EH (cell line): Measurements from ENCODE around the gene NCEH1.
A peak's percentile ranks its signal among the peaks of the same experiment; 100 is the strongest.
"Not testable (repeated sequence)": the region's sequence is repeated elsewhere in the genome, so short reads cannot be mapped to it uniquely, and the experiment has no call there.

ENCODE experiments used
- DNase-seq: peaks from one replicate; pipeline ENCODE4 v3.0.0-alpha.2; 2015; ENCODE audit warnings: low read depth

The NCEH1 gene

GRCh38 chr3:172675441-172676193 is 35.2 kb downstream of the NCEH1 start:
- peak; percentile 62 for DNase-seq

DNA sequence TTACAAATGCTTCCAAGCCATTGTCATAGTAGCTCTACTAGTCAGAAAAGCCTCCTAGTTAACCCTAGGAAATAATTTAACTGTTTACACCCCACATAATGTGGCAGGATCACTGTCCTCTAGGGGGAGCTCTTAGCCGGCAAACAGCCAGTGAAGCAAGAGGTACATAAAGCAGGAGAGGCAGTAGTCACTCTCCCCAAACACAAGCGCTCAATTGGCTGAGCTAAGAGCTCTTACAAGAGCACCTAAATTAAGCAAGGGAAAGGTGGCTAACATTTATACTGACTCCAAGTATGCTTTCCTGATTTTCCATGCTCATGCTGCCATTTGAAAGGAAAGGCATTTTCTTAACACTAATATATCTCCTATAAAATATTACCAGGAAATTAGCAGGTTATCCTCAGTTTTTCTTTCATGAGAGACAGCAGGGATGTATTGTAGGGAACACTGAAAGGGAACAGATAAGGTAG is 37.6 kb downstream of the NCEH1 start:
- peak; percentile 80 for DNase-seq

- DNase-seq: peak; percentile 46
These were observed 41.8 kb downstream of the NCEH1 start for GRCh38 chr3:172669021-172669420.

DNA sequence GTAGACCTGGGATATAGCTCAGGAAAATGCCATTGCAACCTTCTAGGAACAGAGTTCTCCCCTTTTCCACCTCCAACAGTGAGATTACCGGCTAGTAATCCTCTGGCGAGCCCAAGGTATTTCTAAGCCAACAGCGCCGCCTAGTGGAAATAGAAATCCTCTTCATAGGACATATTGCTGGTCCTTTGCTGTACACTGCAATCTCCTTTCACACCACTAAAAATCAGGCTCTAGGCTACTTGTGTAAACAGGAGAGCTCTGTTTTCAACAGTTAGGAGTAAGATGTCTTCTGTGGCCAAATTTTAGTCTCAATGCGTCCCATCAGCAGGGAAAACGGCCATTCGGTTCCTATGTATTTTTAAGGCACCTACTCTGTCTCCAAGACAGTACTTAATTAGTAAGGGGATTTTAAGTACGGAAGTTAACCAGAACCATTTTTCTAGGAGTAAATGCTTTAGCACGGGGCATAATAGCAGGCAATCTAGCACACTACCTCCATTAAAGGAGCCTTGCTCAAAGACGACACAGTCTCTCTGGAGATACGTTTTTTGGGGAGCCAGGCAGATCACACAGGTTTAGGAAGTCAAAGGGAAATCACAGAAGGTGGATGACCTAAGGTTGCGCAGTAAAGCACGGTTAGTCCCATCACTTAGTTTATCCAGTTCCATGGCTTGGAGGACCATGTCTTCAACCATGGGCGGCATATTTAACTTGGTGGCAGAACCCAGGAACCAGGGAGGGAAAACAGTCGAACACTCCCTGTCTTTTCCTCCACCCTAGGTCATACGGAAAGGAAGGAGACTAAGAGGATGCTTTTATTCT is 43.8 kb downstream of the NCEH1 start:
- peak; percentile 85 for DNase-seq

DNA sequence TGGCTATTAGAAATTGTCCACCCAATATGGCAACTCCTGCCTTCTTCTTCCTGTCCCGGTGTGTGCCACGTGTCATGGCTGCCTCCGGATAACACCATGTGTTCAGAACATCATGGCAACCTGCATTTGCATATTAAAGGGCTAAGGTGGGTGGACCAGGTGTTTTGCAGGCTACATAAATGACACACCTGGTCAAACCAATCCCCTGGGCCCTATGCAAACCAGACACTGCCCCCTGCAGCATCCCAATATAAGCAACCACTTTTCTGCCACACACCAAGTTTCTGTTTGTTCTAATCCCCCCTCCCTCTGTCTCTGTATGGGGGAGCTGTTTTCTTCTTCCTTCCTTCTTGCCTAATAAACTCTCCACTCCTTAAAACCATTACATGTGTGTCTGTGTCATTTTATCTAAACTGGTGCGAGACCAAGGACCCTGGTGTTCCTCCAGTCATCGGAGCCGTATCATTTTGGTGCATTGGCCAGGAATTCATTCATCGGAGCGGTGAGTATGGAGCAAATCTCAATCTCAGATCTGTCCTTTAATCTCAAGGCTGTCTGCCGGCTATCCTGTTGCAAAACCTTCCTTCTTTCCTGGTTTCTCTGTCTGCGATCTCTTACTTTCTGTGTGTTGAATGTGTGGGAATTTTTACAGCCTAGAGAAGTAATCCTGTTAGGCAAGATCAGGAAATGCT is 44.5 kb downstream of the NCEH1 start:
- DNase-seq: no peak

DNA sequence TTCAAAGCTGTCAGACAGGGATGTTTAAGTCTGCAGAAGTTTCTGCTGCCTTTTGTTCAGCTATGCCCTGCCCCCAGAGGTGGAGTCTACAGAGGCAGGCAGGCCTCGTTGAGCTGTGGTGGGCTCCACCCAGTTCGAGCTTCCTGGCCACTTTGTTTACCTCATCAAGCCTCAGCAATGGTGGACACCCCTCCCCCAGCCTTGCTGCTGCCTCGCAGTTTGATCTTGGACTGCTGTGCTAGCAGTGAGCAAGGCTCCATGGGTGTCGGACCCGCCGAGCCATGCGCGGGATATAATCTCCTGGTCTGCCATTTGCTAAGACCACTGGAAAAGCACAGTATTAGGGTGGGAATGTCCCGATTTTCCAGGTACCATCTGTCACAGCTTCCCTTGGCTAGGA is 45.4 kb downstream of the NCEH1 start:
- DNase-seq: not testable (repeated sequence)

- peak; percentile 31 for DNase-seq
These were observed 50.4 kb downstream of the NCEH1 start for GRCh38 chr3:172660421-172660820.

DNA sequence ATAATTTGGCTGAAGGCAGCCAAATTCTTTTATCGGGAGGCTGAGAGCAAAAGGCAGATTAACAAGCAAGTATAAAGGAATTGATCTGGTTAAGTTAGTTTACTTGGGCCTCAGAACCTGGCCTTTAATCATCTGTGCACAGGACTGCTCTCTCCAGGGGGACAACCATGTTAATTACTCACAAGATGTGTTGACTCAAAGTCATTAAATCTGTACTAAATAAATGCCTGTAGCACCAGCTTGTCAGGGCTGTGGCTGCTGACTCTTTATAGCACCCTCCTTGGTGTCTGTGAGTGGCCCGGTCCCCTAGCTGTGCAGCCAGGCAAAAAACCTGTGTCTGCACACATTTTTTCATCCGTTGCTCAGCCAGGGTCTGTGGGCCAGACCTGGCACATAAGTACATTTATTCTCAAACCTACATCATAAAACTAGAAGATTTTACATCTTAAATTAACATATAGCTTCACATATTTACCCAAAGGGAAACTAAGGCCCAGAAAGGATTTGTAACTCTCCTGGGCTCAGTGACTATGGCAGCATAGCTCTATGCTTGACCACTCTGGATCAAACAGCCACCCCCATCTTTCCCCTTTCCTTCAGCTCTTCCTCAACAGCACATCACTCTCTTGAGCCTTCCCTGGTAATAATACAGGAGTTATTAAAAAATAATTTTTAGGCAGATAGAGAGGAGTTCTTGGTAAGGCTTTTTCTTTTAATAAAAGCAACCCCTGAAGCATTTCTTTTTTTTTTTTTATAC is 51.4 kb downstream of the NCEH1 start:
- DNase-seq: no peak

GRCh38 chr3:172658344-172659245 is 52.3 kb downstream of the NCEH1 start:
- DNase-seq: peak; percentile 99

- no peak for DNase-seq
These were observed 54.3 kb downstream of the NCEH1 start for GRCh38 chr3:172656602-172657001.

GRCh38 chr3:172655388-172655787 is 55.5 kb downstream of the NCEH1 start:
- DNase-seq: no peak

DNA sequence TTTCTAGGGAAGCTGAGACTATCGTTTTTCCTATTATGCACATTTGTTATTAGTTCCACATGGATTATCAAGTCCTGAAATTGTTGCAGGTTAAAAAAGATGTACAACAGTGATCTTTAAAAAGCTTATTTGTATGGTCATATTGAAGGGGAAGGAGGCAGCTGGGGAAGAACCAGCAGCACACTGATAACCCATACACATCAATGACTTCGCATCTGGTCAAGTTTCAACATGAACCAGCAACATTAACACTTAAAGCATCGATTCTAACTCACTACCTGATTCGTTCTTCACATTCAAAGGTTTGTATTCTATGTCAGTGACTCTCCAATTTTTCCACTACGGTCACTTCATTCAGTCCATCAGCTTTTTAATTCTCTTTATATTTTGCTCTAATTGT is 56.4 kb downstream of the NCEH1 start:
- DNase-seq: no peak

GRCh38 chr3:172653004-172653572 is 57.8 kb downstream of the NCEH1 start:
- DNase-seq: no peak

GRCh38 chr3:172651936-172652625 is 58.8 kb downstream of the NCEH1 start:
- DNase-seq: no peak

DNA sequence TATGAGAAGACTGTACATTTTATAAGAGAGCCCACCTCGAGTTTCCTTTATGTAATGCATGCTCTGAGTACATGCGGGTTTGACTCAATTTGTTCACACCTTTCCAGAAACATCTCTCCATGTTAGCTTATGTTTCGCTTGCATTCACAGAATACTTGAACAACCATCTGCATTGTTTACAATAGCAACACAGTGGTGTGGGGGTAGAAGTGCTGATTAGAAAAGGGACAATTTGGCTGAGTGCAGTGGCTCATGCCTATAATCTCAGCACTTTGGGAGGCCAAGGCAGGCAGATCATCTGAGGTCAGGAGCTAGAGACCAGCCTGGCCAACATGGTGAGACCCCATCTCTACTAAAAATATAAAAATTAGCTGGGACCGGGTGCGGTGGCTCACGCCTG is 60.9 kb downstream of the NCEH1 start:
- no peak for DNase-seq

GRCh38 chr3:172648747-172649146 is 62.1 kb downstream of the NCEH1 start:
- DNase-seq: no peak

- no peak for DNase-seq
These were observed 63.0 kb downstream of the NCEH1 start for GRCh38 chr3:172647823-172648222.

DNA sequence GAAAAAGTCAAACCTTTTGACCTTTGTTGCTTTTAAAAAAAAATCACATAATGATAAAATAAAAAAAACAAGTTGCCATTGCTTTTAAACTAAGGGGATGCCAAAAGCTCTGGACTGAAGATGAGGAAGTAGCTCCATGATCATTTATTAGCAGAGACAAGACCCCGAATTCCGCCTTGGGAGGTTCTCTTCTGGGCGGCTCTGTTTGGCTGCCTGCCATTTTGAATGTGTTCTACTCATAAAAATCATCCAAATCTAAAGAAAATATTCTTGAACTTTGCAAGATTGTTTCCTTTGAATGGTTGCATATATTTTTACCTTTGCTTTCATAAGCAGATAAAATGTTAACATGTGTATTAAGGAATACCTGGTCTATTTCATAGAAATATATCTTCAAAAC is 63.8 kb downstream of the NCEH1 start:
- no peak for DNase-seq

DNA sequence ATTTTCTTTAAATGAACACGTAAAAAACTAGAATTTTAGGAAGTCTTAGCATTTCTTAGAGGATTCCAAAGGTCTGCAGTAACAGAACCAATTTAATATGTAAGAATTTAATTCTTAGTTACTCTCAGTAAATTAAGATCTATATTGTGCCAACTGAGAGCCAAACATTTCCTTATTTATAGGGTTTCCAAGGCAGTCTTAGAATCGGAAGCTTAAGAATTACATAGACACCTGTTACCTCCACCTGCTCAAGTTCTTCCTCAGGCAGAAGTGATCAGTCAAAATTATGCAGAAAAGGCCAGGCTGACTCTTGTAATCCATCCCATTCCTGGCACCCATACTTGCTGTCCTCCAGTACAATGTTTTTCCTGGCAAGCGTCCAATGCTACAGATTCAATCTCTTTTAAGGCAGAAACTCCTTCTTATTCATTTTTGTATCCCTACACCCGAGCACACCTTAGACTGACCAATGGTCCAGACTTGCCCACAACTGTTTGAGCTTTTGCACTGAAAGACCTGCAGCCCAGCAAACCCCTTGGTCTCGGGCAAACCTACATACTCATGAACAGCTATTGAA is 64.3 kb downstream of the NCEH1 start:
- DNase-seq: peak; percentile 77

DNA sequence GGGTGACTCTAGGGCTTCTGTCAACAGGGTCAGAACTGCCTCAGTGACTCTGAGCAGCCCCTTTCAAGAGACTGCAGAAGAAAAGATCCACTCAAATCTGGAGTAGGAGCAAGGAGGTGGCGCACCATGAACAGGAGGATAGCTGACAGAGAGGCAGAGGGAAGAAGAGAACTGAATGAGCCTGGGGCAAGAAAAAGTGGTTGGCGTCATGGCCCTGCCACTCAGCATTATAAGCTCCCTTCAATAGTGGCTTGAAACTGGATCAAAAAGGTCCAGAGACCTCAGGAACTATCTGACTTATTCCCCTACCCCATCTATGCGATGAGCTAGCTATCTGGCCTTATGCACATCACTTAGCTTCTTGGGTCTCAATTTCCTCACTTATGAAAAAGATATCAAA is 66.6 kb downstream of the NCEH1 start:
- no peak for DNase-seq
